Glutamatergic neuron (in vitro differentiated cells): ENCODE data around the gene MAP3K5. TPM values are rescaled to one million over a fixed set of nuclear protein-coding genes. Genes with fewer than 3 reads are reported as not detected.
"Not testable (repeated sequence)": the region's sequence is repeated elsewhere in the genome, so short reads cannot be mapped to it uniquely, and the experiment has no call there.

ENCODE experiments used
- DNase-seq: peaks from one replicate; pipeline ENCODE4 v3.0.0; 2022
- H3K27ac Mint-ChIP-seq: one replicate; pipeline ENCODE4 v1.8.0; 2020; ENCODE audit warnings: mild to moderate bottlenecking, mixed read lengths, inconsistent platforms; ENCODE audit not compliant: unreplicated experiment
- H3K27me3 Mint-ChIP-seq: one replicate; pipeline ENCODE4 v1.8.0; 2020; ENCODE audit warnings: mild to moderate bottlenecking, moderate library complexity, mixed read lengths, inconsistent platforms; ENCODE audit not compliant: unreplicated experiment
- H3K36me3 Mint-ChIP-seq: one replicate; pipeline ENCODE4 v1.8.0; 2020; ENCODE audit warnings: mild to moderate bottlenecking, mixed read lengths, inconsistent platforms; ENCODE audit not compliant: unreplicated experiment
- H3K4me1 Mint-ChIP-seq: one replicate; pipeline ENCODE4 v1.8.0; 2020; ENCODE audit warnings: mild to moderate bottlenecking, low read depth, mixed read lengths, inconsistent platforms; ENCODE audit not compliant: unreplicated experiment
- H3K4me3 Mint-ChIP-seq: one replicate; pipeline ENCODE4 v1.8.0; 2020; ENCODE audit warnings: mild to moderate bottlenecking, mixed read lengths, inconsistent platforms; ENCODE audit not compliant: unreplicated experiment
- H3K9me3 Mint-ChIP-seq: one replicate; pipeline ENCODE4 v1.8.0; 2020; ENCODE audit warnings: mild to moderate bottlenecking, moderate library complexity, mixed read lengths, inconsistent platforms; ENCODE audit not compliant: unreplicated experiment
- total RNA-seq: library from RNA; stranded (reverse); fragmentation: NEBNext Ultra II Directional; extraction: Animal tissue kit (Norgen Biotek cat#: 25700); gene quantifications from one replicate; pipeline ENCODE4 v1.2.1, GENCODE V29; 2021; ENCODE audit not compliant: unreplicated experiment
- TF ChIP-seq, protein P1 (sequence below): fragments of 200-600 bp; sonication (generic); IDR thresholded peaks from one replicate; pipeline ENCODE4 v1.5.0; 2021; ENCODE audit not compliant: partially characterized antibody, unreplicated experiment

Gene MAP3K5
- total RNA-seq, 1 donor from 2014 or later, result 0.66 TPM

DNA sequence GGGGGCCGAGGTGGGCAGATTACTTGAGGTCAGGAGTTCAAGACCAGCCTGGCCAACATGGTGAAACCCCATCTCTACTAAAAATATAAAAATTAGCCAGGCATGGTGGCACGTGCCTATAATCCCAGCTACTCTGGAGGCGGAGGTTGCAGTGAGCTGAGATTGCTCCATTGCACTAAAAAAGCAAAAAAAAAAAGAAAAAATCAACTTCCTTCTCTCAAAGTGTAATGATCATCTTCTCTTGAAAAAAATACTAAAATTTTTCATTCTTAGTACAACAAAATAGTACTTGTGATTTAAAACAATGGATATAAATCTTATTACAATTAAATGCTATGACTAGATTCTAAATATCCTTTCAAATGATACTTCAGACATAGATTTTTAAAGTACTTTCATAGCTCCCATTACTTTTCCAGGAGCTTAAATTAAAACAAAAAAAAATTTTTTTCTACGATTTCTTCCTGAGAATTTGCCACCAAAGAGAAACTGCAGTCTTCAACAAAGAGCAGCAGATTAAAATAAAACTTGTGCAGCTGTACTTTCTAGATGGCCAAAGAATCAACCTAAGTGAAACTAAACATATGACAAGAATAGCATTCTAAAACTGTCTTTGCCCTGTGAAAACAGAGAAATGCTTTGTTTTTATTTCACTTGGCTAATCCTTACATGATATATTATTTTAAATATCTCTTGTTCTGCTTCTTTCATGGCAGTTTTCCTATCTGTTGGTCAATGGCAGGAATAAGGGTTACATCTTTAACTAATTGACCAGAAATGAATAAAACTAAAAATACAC is 75.2 kb downstream of the MAP3K5 start:
- H3K27me3 Mint-ChIP-seq, result no peaks in the 10 kb centered on the region

DNA sequence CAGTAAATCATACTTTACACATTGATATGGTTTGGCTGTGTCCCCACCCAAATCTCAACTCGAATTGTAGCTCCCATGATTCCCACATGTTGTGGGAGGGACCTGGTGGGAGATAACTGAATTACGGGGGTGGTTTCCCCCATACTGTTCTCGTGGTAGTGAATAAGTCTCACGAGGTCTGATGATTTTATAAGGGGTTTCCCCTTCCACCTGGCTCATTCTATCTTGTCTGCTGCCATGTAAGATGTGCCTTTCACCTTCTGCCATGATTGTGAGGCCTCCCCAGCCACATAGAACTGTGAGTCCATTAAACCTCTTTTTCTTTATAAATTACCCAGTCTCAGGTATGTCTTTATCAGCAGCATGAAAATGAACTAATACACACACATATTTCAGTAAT is 79.6 kb downstream of the MAP3K5 start:
- H3K9me3 Mint-ChIP-seq, H3K4me3 Mint-ChIP-seq, H3K4me1 Mint-ChIP-seq, H3K27me3 Mint-ChIP-seq, H3K36me3 Mint-ChIP-seq, H3K27ac Mint-ChIP-seq, DNase-seq: not testable (repeated sequence)

More for the DNA sequence above, 75.2 kb downstream of the MAP3K5 start:
- no peak for DNase-seq
- no peaks in the 10 kb centered on the region for H3K4me1 Mint-ChIP-seq
- no peaks in the 10 kb centered on the region for H3K36me3 Mint-ChIP-seq
- H3K27ac Mint-ChIP-seq, result no peak overlapping the region
- no peak overlapping the region for H3K4me3 Mint-ChIP-seq
- H3K9me3 Mint-ChIP-seq, result no peaks in the 10 kb centered on the region
- TF ChIP-seq, protein P1, sequence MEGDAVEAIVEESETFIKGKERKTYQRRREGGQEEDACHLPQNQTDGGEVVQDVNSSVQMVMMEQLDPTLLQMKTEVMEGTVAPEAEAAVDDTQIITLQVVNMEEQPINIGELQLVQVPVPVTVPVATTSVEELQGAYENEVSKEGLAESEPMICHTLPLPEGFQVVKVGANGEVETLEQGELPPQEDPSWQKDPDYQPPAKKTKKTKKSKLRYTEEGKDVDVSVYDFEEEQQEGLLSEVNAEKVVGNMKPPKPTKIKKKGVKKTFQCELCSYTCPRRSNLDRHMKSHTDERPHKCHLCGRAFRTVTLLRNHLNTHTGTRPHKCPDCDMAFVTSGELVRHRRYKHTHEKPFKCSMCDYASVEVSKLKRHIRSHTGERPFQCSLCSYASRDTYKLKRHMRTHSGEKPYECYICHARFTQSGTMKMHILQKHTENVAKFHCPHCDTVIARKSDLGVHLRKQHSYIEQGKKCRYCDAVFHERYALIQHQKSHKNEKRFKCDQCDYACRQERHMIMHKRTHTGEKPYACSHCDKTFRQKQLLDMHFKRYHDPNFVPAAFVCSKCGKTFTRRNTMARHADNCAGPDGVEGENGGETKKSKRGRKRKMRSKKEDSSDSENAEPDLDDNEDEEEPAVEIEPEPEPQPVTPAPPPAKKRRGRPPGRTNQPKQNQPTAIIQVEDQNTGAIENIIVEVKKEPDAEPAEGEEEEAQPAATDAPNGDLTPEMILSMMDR, result no peak

DNA sequence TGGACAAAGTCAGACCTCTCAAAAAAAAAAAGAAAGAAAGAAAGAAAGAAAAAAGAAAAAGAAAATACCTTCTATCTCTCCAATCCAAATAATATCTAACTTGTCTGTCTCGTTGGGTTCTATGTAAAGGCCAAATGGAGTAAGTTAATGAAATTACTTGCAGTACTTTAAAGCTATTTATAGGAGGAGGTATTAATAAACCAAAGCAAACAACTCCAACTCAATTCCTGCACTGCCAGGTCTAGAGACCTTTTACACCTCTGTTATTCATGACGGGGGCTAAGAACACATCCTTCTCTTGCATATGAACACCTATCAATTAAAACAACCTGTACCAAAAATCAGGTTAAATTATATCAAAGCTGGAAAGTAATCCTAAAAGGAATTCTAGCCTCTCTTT is 80.6 kb downstream of the MAP3K5 start:
- H3K4me1 Mint-ChIP-seq, result no peaks in the 10 kb centered on the region
- no peak overlapping the region for H3K4me3 Mint-ChIP-seq
- TF ChIP-seq, protein P1, result no peak
- H3K27ac Mint-ChIP-seq, result no peak overlapping the region
- H3K27me3 Mint-ChIP-seq, result no peaks in the 10 kb centered on the region
- H3K9me3 Mint-ChIP-seq, result no peaks in the 10 kb centered on the region
- H3K36me3 Mint-ChIP-seq, result no peaks in the 10 kb centered on the region
- no peak for DNase-seq

DNA sequence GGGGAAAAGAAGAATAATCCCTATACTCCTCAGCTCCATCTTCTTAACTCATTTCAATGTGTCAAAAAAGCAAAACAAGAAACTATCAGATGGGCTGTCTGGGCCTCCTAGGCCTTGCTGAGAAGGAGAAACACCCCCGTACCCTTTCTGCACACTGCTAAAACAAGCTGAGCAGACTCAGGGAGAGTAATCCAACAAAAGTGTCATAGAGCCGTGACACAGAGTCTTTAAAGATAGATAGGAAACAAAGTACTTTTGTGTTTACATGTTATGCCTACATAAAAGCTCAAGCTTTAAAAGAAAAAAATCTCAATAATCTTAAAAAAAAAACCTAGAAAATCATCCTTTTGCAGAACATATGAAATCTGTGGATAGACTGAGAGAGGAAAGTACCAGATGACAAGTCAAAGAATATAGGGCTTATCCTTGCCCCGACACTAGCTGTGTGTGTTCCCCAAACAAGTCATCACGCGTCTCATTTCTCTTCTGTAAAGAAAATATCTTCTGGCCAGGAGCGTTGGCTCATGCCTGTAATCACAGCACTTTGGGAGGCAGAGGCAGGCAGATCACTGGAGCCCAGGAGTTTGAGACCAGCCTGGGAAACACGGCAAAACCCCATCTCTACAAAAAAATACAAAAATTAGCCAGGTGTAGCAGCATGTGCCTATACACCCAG is 81.3 kb downstream of the MAP3K5 start:
- Mint-ChIP-seq H3K27me3 (no peaks in the 10 kb centered on the region), H3K4me3 (no peak overlapping the region), H3K27ac (no peak overlapping the region), H3K36me3 (no peaks in the 10 kb centered on the region), H3K9me3 (no peaks in the 10 kb centered on the region), H3K4me1 (peaks cover 5% of the 10 kb centered on the region)
- TF ChIP-seq, protein P1, result no peak
- DNase-seq, result no peak

DNA sequence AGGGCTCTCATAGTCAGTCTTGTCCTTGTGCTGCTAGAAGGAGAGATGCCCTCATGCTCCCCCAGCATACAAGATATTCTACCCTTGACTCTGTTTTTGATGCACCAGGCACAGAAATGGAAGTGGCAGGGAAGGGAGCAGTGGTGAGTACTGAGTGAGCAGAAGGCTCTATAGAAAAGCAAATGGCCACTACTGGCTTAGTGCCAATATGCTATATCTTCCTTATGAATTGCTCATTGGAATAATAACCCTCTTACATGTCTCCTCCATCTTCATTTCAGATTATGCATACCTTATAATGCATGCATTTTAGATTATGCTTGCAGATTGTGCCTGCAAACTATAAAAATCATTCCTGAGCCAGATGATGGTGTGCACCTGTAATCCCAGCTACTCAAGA is 82.8 kb downstream of the MAP3K5 start:
- Mint-ChIP-seq H3K4me3 (no peak overlapping the region), H3K4me1 (peaks cover 5% of the 10 kb centered on the region), H3K27ac (no peak overlapping the region), H3K36me3 (no peaks in the 10 kb centered on the region), H3K27me3 (no peaks in the 10 kb centered on the region), H3K9me3 (no peaks in the 10 kb centered on the region)
- TF ChIP-seq, protein P1, result no peak
- DNase-seq, result no peak
